ENCODE measurements around the gene MYH6. TPM values are rescaled to one million over a fixed set of nuclear protein-coding genes. Genes with fewer than 3 reads are reported as not detected.
"Not testable (repeated sequence)": the region's sequence is repeated elsewhere in the genome, so short reads cannot be mapped to it uniquely, and the experiment has no call there.

Gene MYH6
- total and polyA plus RNA-seq, 3 donors from 2014 or later = 0.12 to 0.44 (median 0.39) TPM

DNA sequence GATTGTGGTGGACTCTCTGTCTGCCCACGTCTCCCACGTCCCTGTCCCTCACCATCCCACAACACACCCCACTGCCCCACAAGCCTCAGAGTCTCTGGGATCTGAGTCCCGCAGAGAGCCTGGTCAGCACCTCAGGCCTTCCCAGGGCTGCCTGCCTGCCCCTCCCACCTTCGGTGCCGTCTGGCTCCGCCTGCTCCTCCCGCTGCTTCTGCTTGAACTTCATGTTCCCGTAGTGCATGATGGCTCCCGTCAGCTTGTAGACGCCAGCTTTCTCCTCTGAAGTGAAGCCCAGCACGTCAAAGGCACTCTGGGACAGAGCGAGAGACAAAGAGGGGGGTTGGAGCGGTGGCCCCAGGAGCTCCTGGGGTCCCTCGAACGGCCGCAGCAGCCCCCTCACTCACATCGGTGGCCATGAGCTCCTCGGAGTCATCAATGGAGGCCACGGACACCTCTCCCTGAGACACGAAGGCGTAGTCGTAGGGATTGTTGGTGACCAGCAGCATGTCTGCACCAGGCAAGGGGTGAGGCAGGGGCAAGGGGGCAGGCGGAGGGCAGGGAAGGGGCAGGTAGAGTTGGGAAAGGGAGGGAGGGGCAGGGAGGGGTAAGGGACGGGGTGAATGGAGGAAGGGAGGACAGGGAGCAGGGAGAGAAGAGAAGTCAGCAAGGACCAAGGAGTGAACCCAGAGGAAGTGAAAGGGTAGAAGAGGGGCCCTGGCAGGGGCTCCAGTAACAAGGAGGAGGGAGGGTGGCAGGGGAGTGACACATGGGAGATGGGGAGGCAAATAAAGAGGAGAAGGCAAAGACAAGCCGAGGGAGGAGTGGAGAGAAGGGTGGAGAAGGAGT, 5.6 kb downstream of the MYH6 start:
- DNase-seq = peak; percentile 42
- Histone ChIP-seq H3K27ac (no peak overlapping the region), H3K9me3 (no peaks in the 10 kb centered on the region), H3K4me3 (no peak overlapping the region), H3K27me3 (no peaks in the 10 kb centered on the region), H3K4me1 (no peaks in the 10 kb centered on the region), H3K36me3 (ENCODE audit: low read depth, missing control alignments) (no peaks in the 10 kb centered on the region)
- intact Hi-C loops (cut with DNase I; ENCODE audit: low total_unique reads) = no loop called here
- TF ChIP-seq, protein P1, sequence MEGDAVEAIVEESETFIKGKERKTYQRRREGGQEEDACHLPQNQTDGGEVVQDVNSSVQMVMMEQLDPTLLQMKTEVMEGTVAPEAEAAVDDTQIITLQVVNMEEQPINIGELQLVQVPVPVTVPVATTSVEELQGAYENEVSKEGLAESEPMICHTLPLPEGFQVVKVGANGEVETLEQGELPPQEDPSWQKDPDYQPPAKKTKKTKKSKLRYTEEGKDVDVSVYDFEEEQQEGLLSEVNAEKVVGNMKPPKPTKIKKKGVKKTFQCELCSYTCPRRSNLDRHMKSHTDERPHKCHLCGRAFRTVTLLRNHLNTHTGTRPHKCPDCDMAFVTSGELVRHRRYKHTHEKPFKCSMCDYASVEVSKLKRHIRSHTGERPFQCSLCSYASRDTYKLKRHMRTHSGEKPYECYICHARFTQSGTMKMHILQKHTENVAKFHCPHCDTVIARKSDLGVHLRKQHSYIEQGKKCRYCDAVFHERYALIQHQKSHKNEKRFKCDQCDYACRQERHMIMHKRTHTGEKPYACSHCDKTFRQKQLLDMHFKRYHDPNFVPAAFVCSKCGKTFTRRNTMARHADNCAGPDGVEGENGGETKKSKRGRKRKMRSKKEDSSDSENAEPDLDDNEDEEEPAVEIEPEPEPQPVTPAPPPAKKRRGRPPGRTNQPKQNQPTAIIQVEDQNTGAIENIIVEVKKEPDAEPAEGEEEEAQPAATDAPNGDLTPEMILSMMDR (IDR thresholded peaks at IDR 0.05) = no peak
- no peak for TF ChIP-seq POLR2A (IDR thresholded peaks at IDR 0.05)
- WGBS, 2 donors = 57 to 58% methylated on average over 14 to 25 of the region's 25 CpGs

DNA sequence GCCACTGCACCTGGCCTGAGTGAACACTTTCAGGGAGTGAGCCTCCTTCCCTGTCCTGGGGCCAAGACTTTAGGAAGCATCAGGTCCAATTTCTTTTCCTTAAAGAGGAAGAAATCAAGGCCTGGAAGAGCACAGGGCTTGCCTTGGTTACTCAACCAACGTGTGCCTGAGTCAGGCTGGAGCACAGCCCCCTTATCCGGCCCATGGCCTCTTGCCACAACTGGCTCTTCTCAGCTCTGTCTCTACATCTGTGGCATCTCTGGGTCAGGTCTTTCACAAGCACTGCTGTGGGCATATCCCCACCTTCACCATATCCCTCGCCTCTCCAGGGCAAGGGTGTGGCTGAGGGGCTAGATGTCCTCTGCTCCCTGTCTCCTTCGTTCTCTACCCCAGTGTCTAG, 6.8 kb downstream of the MYH6 start:
- H3K4me1 ChIP-seq = no peaks in the 10 kb centered on the region
- 90 to 100% methylated on average over 4 of the region's 4 CpGs for WGBS, 2 donors
- H3K36me3 ChIP-seq (ENCODE audit: low read depth, missing control alignments) = no peaks in the 10 kb centered on the region
- intact Hi-C loops (cut with DNase I; ENCODE audit: low total_unique reads) = no loop called here
- no peak for DNase-seq
- H3K27me3 ChIP-seq = no peaks in the 10 kb centered on the region
- no peak for TF ChIP-seq POLR2A (IDR thresholded peaks at IDR 0.05)
- TF ChIP-seq, protein P1 (IDR thresholded peaks at IDR 0.05) = no peak
- H3K27ac ChIP-seq = no peak overlapping the region
- H3K4me3 ChIP-seq = no peak overlapping the region
- no peaks in the 10 kb centered on the region for H3K9me3 ChIP-seq

DNA sequence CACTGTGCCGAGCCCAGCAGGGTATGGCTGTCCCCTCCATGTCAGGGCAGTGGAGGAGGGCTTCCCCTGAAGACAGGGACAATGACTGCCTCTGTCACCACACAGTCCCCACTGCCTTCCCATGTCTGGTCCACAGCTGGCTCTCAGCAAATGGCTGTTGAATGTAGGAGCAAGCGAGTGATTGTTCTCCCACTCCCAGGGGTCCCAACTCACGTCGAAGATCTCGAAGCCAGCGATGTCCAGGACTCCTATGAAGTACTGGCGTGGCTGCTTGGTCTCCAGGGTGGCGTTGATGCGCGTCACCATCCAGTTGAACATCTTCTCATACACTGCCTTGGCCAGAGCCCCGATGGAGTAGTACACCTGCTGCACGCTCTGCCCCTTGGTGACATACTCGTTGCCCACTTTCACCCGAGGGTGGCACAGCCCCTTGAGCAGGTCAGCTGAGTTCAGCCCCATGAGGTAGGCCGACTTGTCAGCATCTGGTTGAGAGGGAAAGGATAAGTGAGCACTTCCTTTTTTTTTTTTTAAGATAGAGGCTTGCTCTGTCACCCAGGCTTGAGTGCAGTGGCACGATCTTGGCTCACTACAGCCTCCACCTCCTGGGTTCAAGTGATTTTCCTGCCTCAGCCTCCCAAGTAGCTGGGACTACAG, 7.5 kb downstream of the MYH6 start:
- 88 to 91% methylated on average over 14 to 16 of the region's 16 CpGs for WGBS, 2 donors

DNA sequence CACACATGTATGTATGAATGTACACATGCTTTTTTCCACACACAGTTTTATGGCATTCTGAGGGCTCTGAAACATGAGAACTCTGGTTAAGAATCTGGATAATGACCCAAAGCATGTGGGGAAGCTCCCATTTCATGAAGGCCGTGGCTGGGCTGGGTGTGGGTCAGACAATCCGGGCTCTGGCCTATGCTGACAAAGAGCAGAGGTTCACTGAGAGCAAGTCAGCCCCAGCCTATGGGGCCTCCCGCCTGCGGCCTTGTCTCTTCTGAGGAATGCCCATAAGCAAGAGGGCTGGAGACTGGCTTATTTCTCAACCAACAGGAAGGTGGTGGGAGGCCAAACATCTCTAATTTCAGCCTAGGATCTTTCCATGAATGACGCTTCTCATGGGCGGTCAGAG, 8.5 kb downstream of the MYH6 start:
- Histone ChIP-seq H3K36me3 (ENCODE audit: low read depth, missing control alignments) (no peaks in the 10 kb centered on the region), H3K4me1 (no peaks in the 10 kb centered on the region), H3K27ac (no peak overlapping the region), H3K9me3 (no peaks in the 10 kb centered on the region), H3K4me3 (no peak overlapping the region), H3K27me3 (no peaks in the 10 kb centered on the region)
- TF ChIP-seq, protein P1 (IDR thresholded peaks at IDR 0.05) = no peak
- TF ChIP-seq POLR2A (IDR thresholded peaks at IDR 0.05) = no peak
- intact Hi-C loops (cut with DNase I; ENCODE audit: low total_unique reads) = no loop called here
- no peak for DNase-seq
- 90 to 92% methylated on average over 6 of the region's 6 CpGs for WGBS, 2 donors

More for the DNA sequence above, 7.5 kb downstream of the MYH6 start:
- intact Hi-C loops (cut with DNase I; ENCODE audit: low total_unique reads); H3K36me3 ChIP-seq (ENCODE audit: low read depth, missing control alignments); H3K27ac ChIP-seq; H3K4me3 ChIP-seq; H3K9me3 ChIP-seq; H3K4me1 ChIP-seq; H3K27me3 ChIP-seq; DNase-seq: not testable (repeated sequence)

DNA sequence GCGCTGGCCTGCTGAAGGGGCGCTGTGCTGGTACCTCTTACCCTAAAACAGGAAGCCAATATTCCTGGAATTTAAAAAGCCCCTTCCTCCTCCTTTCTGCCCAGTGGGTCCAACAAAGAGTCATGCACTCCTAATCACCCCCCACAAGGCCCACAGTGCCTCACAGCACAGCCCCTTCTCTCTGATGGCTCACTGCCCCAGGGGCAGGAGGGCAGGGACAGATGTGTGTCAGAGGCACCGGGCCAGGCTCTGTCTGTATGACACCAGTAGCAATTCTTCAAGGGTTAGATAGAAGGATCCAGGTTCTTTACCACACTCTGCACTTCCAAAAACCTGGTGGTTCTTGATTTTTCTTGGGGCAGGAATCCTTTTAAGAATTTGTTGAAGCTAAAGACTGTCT, 8.9 kb downstream of the MYH6 start:
- H3K36me3 ChIP-seq (ENCODE audit: low read depth, missing control alignments) = no peaks in the 10 kb centered on the region
- intact Hi-C loops (cut with DNase I; ENCODE audit: low total_unique reads) = no loop called here
- no peaks in the 10 kb centered on the region for H3K27me3 ChIP-seq
- no peaks in the 10 kb centered on the region for H3K4me1 ChIP-seq
- no peak overlapping the region for H3K27ac ChIP-seq
- TF ChIP-seq, protein P1 (IDR thresholded peaks at IDR 0.05) = no peak
- no peak for TF ChIP-seq POLR2A (IDR thresholded peaks at IDR 0.05)
- no peaks in the 10 kb centered on the region for H3K9me3 ChIP-seq
- WGBS, 2 donors = 87 to 88% methylated on average over 3 of the region's 3 CpGs
- H3K4me3 ChIP-seq = no peak overlapping the region
- no peak for DNase-seq
